ENCODE results near the gene ITPR1. TPM values are rescaled to one million over a fixed set of nuclear protein-coding genes. Genes with fewer than 3 reads are reported as not detected.

The ITPR1 gene
- total and polyA plus RNA-seq, 10 of the 15 experiments (the other 5 are each of a cell fraction or from before 2014, with no cell fraction given), result 12.2 to 239 (median 28.4) TPM

DNA sequence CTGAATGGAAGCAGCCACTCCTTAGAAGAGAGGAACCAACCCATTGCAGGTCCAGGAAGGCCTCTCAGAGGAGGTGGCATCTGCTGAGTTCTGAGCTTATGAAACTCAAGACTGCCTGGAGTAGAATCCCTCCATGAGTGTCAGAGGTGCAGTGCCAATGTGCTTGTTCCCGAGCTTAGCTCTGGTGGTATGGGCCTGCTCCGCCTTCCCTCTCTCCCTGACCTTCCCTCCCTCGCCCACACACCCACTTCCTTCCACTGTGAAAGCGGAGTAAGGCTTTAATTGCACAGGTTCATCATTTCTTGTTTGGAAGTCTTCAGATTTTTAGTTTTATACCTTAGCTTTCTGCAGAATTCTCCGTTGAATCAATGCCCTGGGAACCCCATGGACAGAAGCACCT lies 278.1 kb downstream of the ITPR1 start:
- TF ChIP-seq BCL3 (IDR thresholded peaks at IDR 0.05; ENCODE audit: borderline replicate concordance, insufficient read depth, low read depth, low read length, poor library complexity, severe bottlenecking), result no peak
- no peak for TF ChIP-seq JUNB (IDR thresholded peaks at IDR 0.05)
- TF ChIP-seq STAT1 (conservative IDR thresholded peaks at IDR 0.05), result no peak
- TF ChIP-seq KDM1A (IDR thresholded peaks at IDR 0.05; ENCODE audit: borderline replicate concordance), result no peak
- TF ChIP-seq RBBP5 (conservative IDR thresholded peaks at IDR 0.05), result no peak
- TF ChIP-seq ZNF384 (IDR thresholded peaks at IDR 0.05; ENCODE audit: borderline replicate concordance, low read depth, low read length), result no peak
- no peak for TF ChIP-seq BACH1 (IDR thresholded peaks at IDR 0.05; ENCODE audit: borderline replicate concordance)
- TF ChIP-seq NFYB (IDR thresholded peaks at IDR 0.05; ENCODE audit: insufficient read depth, low read depth, low read length), result no peak
- TF ChIP-seq POLR2A (IDR thresholded peaks at IDR 0.05; ENCODE audit: low read depth, low read length), result no peak
- no peak for TF ChIP-seq MTA2 (IDR thresholded peaks at IDR 0.05; ENCODE audit: low read depth)
- no peak for TF ChIP-seq KAT2A (conservative IDR thresholded peaks at IDR 0.05; ENCODE audit: control insufficient read depth, low read depth, low read length)
- TF ChIP-seq SMAD1 (IDR thresholded peaks at IDR 0.05; ENCODE audit: low read depth, partially characterized antibody), result no peak
- no peak for TF ChIP-seq IKZF2 (IDR thresholded peaks at IDR 0.05)
- TF ChIP-seq, protein P1, sequence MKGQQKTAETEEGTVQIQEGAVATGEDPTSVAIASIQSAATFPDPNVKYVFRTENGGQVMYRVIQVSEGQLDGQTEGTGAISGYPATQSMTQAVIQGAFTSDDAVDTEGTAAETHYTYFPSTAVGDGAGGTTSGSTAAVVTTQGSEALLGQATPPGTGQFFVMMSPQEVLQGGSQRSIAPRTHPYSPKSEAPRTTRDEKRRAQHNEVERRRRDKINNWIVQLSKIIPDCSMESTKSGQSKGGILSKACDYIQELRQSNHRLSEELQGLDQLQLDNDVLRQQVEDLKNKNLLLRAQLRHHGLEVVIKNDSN (IDR thresholded peaks at IDR 0.05; ENCODE audit: borderline replicate concordance, extremely low read length, insufficient read depth, low read depth, low read length), result no peak
- no peak for TF ChIP-seq YY1 (IDR thresholded peaks at IDR 0.05; ENCODE audit: low read depth, low read length)
- no peak for TF ChIP-seq MLLT1 (IDR thresholded peaks at IDR 0.05)
- TF ChIP-seq, protein P2, sequence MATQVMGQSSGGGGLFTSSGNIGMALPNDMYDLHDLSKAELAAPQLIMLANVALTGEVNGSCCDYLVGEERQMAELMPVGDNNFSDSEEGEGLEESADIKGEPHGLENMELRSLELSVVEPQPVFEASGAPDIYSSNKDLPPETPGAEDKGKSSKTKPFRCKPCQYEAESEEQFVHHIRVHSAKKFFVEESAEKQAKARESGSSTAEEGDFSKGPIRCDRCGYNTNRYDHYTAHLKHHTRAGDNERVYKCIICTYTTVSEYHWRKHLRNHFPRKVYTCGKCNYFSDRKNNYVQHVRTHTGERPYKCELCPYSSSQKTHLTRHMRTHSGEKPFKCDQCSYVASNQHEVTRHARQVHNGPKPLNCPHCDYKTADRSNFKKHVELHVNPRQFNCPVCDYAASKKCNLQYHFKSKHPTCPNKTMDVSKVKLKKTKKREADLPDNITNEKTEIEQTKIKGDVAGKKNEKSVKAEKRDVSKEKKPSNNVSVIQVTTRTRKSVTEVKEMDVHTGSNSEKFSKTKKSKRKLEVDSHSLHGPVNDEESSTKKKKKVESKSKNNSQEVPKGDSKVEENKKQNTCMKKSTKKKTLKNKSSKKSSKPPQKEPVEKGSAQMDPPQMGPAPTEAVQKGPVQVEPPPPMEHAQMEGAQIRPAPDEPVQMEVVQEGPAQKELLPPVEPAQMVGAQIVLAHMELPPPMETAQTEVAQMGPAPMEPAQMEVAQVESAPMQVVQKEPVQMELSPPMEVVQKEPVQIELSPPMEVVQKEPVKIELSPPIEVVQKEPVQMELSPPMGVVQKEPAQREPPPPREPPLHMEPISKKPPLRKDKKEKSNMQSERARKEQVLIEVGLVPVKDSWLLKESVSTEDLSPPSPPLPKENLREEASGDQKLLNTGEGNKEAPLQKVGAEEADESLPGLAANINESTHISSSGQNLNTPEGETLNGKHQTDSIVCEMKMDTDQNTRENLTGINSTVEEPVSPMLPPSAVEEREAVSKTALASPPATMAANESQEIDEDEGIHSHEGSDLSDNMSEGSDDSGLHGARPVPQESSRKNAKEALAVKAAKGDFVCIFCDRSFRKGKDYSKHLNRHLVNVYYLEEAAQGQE (IDR thresholded peaks at IDR 0.05; ENCODE audit: low read depth, low read length), result no peak
- CTCF ChIA-PET, result interaction anchor here (0.7 to 1.3 kb wide), 3 partner anchors 11 to 59 kb away, joined by 3 read pairs; no protein-coding TSS in a partner anchor

More for the DNA sequence above, 278.1 kb downstream of the ITPR1 start:
- BruUV-seq (replicated peaks), result no TSS peak
- POLR2A ChIA-PET, result interaction anchor here (18.6 kb wide), 1 partner anchor 18 kb away, joined by 414 read pairs; no protein-coding TSS in a partner anchor
- H3K9me3 ChIP-seq (replicated peaks; ENCODE audit: control insufficient read depth, insufficient read depth, low read length), result no peaks in the 10 kb centered on the region
- no peaks in the 10 kb centered on the region for H4K20me1 ChIP-seq (ENCODE audit: control insufficient read depth, insufficient read depth)
- no peak overlapping the region for H2AFZ ChIP-seq (ENCODE audit: control insufficient read depth, low read depth, low read length)
- 100% methylated on average over 5 of the region's 5 CpGs for WGBS (ENCODE audit: insufficient coverage, insufficient replicate concordance, low lambda C conversion rate, missing lambda C conversion rate)
- no peak for FAIRE-seq
- H3K9ac ChIP-seq (ENCODE audit: control insufficient read depth, insufficient read depth, low read length), result no peak overlapping the region
- no peak overlapping the region for H3K4me2 ChIP-seq (ENCODE audit: control insufficient read depth, insufficient read depth)
- no peak overlapping the region for H3K4me3 ChIP-seq
- H3K36me3 ChIP-seq (ENCODE audit: control insufficient read depth in 2 of 2, insufficient read depth in 2 of 2, low read length in 1 of 2), result peaks cover 4 to 30% of the 10 kb centered on the region in 2 experiments
- no peaks in the 10 kb centered on the region for H3K27me3 ChIP-seq (replicated peaks in 1 of 2; ENCODE audit: control insufficient read depth in 2 of 2, insufficient read depth in 2 of 2, low read length in 1 of 2)
- no peak for DNase-seq (ENCODE audit: low read depth, low spot score)
- RAD21 ChIA-PET (ENCODE audit: unreplicated experiment), result interaction anchor here (1.4 to 12.2 kb wide), 2 partner anchors 14 to 208 kb away, joined by 3 to 377 read pairs; partner anchors contain the start of gene BHLHE40
- peaks cover 14% of the 10 kb centered on the region for H3K4me1 ChIP-seq (ENCODE audit: control insufficient read depth, insufficient read depth, low read length)
- intact Hi-C loops (cut with micrococcal nuclease; ENCODE audit: unreplicated experiment), result no loop called here
- H3K27ac ChIP-seq (ENCODE audit: control insufficient read depth, insufficient read depth), result no peak overlapping the region
- SMC1A ChIA-PET (ENCODE audit: uncharacterized antibody, unreplicated experiment), result interaction anchor here (19.5 kb wide), 1 partner anchor 14 kb away, joined by 618 read pairs; no protein-coding TSS in a partner anchor
- H3K79me2 ChIP-seq (ENCODE audit: control insufficient read depth, insufficient read depth, low read length), result no peaks in the 10 kb centered on the region
- in situ Hi-C loops (cut with MboI), result no loop called here
- 0 out of 3 replicates have a peak, but pooled peaks have one; percentile 2 for ATAC-seq

All from GM12878 (cell line).